H1 (cell line): ENCODE measurements around the gene EPB41L4A. TPM values are rescaled to one million over a fixed set of nuclear protein-coding genes. Genes with fewer than 3 reads are reported as not detected.

Experiments used
- CTCF ChIA-PET: fragments of 300-600 bp; sonication (Branson Sonifier 250); formaldehyde crosslinking; loops from one replicate; lab custom pipeline; 2021; ENCODE audit not compliant: partially characterized antibody; lab: Charles Lee
- POLR2A ChIA-PET: fragments of 300-600 bp; sonication (Branson Sonifier 250); formaldehyde crosslinking; loops from one replicate; lab custom pipeline; 2021; ENCODE audit warnings: inconsistent platforms; ENCODE audit not compliant: partially characterized antibody; lab: Charles Lee
- DNase-seq, 2 experiments: peaks; one replicate each; pipeline versions ENCODE4 v3.0.0 to v3.0.0-alpha.2; 2010 to 2022; ENCODE audit warnings: low spot score in 2 of 2, low read depth in 1 of 2, mixed read lengths in 1 of 2
- FAIRE-seq: peaks from 2 replicates; lab custom pipeline; 2011; peaks lifted over from hg19 to GRCh38; lab: Jason Lieb, UNC
- H2AFZ ChIP-seq: 2 replicates; pipeline ENCODE4 v1.8.1; 2012; ENCODE audit warnings: low read length, inconsistent platforms
- H2AK5ac ChIP-seq: 2 replicates; pipeline ENCODE4 v1.6.1; 2013; ENCODE audit warnings: low read depth, low read length
- H2BK120ac ChIP-seq: replicated peaks from 2 replicates; pipeline ENCODE3; 2013; ENCODE audit warnings: low read depth, low read length, inconsistent platforms
- H2BK12ac ChIP-seq: 2 replicates; pipeline ENCODE4 v1.6.1; 2013; ENCODE audit warnings: low read depth, low read length
- H2BK15ac ChIP-seq: 2 replicates; pipeline ENCODE4 v1.6.1; 2013; ENCODE audit warnings: low read length
- H2BK20ac ChIP-seq: 2 replicates; pipeline ENCODE4 v1.6.1; 2013; ENCODE audit warnings: low read length
- H2BK5ac ChIP-seq: 2 replicates; pipeline ENCODE4 v1.6.1; 2013; ENCODE audit warnings: low read depth, low read length
- H3K14ac ChIP-seq: 2 replicates; pipeline ENCODE4 v1.6.1; 2013; ENCODE audit warnings: inconsistent platforms; ENCODE audit not compliant: insufficient read length
- H3K18ac ChIP-seq: 2 replicates; pipeline ENCODE4 v1.6.1; 2013; ENCODE audit warnings: low read length; ENCODE audit errors: extremely low read depth
- H3K23ac ChIP-seq: 2 replicates; pipeline ENCODE4 v1.6.1; 2013; ENCODE audit warnings: inconsistent platforms; ENCODE audit not compliant: insufficient read length
- H3K23me2 ChIP-seq: 2 replicates; pipeline ENCODE4 v1.6.1; 2013; ENCODE audit warnings: low read depth, low read length
- H3K27ac ChIP-seq: 2 replicates; pipeline ENCODE4 v1.6.1; 2011; ENCODE audit warnings: low read depth, low read length, inconsistent platforms
- H3K27me3 ChIP-seq, 4 experiments: replicated peaks in 1 of 4; 1 replicate in 1 of 4; 2 replicates in 3 of 4; pipeline versions ENCODE4 v1.6.1 to v1.8.1; 2011 to 2013; ENCODE audit warnings: low read length in 3 of 4, mild to moderate bottlenecking in 3 of 4, inconsistent platforms in 2 of 4, mixed read lengths in 2 of 4, moderate library complexity in 1 of 4; ENCODE audit not compliant: control insufficient read depth in 3 of 4, insufficient read depth in 3 of 4; ENCODE audit errors: extremely low read depth in 1 of 4
- H3K36me3 ChIP-seq, 4 experiments: 2 replicates each; pipeline versions ENCODE4 v1.6.1 to v1.8.1; 2011 to 2013; ENCODE audit warnings: mild to moderate bottlenecking in 4 of 4, low read length in 3 of 4, moderate library complexity in 2 of 4, control low read depth in 1 of 4, inconsistent platforms in 1 of 4; ENCODE audit not compliant: insufficient read depth in 4 of 4, control insufficient read depth in 2 of 4
- H3K4ac ChIP-seq: replicated peaks from 2 replicates; pipeline ENCODE3; 2013; ENCODE audit warnings: low read length, low read depth, mixed read lengths, inconsistent platforms; ENCODE audit not compliant: insufficient read length
- H3K4me1 ChIP-seq, 4 experiments: replicated peaks in 1 of 4; 1 replicate in 1 of 4; 2 replicates in 3 of 4; pipeline versions ENCODE4 v1.6.1 to v1.8.1; 2011 to 2013; ENCODE audit warnings: low read length in 3 of 4, inconsistent platforms in 2 of 4, mixed read lengths in 1 of 4; ENCODE audit not compliant: insufficient read depth in 4 of 4, control insufficient read depth in 3 of 4
- H3K4me2 ChIP-seq, 2 experiments: 2 replicates each; pipeline versions ENCODE4 v1.6.1 to v1.8.1; 2011 to 2013; ENCODE audit warnings: low read depth in 2 of 2, low read length in 2 of 2, control low read depth in 1 of 2, inconsistent platforms in 1 of 2, mild to moderate bottlenecking in 1 of 2; ENCODE audit not compliant: insufficient read depth in 1 of 2
- H3K4me3 ChIP-seq, 4 experiments: fragments of 200-600, 300-600 bp in 1 of 4; sonication (generic), shearing (Covaris generic), sonication (Bioruptor Twin) in 1 of 4; 2 replicates each; pipeline versions ENCODE4 v1.5.1 to v1.8.1; 2011 to 2016; ENCODE audit warnings: low read length in 4 of 4, low read depth in 3 of 4, control low read depth in 2 of 4, inconsistent platforms in 2 of 4, mild to moderate bottlenecking in 2 of 4, mixed read lengths in 1 of 4, moderate library complexity in 1 of 4; ENCODE audit not compliant: insufficient read depth in 2 of 4; ENCODE audit errors: extremely low read depth in 1 of 4
- H3K56ac ChIP-seq: replicated peaks from 2 replicates; pipeline ENCODE3; 2013; ENCODE audit warnings: low read depth, mild to moderate bottlenecking, mixed read lengths, low read length, inconsistent platforms; ENCODE audit not compliant: insufficient read length
- H3K79me1 ChIP-seq: 2 replicates; pipeline ENCODE4 v1.6.1; 2013; ENCODE audit warnings: low read depth, low read length, control low read depth
- H3K79me2 ChIP-seq, 2 experiments: 2 replicates each; pipeline versions ENCODE4 v1.6.1 to v1.8.1; 2012 to 2013; ENCODE audit warnings: low read length in 2 of 2, mild to moderate bottlenecking in 2 of 2, inconsistent platforms in 1 of 2; ENCODE audit not compliant: insufficient read depth in 2 of 2, control insufficient read depth in 1 of 2
- H3K9ac ChIP-seq, 4 experiments: replicated peaks in 1 of 4; 1 replicate in 1 of 4; 2 replicates in 3 of 4; pipeline versions ENCODE4 v1.6.1 to v1.8.1; 2011 to 2013; ENCODE audit warnings: low read depth in 3 of 4, low read length in 3 of 4, control low read depth in 2 of 4, mild to moderate bottlenecking in 2 of 4, moderate library complexity in 2 of 4, inconsistent platforms in 1 of 4; ENCODE audit errors: extremely low read depth in 1 of 4
- H3K9me3 ChIP-seq, 2 experiments: 2 replicates each; pipeline versions ENCODE4 v1.6.1 to v1.8.1; 2012 to 2013; ENCODE audit warnings: mild to moderate bottlenecking in 2 of 2, moderate library complexity in 2 of 2, control low read depth in 1 of 2, inconsistent platforms in 1 of 2, low read depth in 1 of 2, low read length in 1 of 2, mixed read lengths in 1 of 2; ENCODE audit not compliant: insufficient read depth in 2 of 2
- H4K20me1 ChIP-seq, 2 experiments: replicated peaks in 1 of 2; 2 replicates each; pipeline versions ENCODE3 to v1.8.1; 2011 to 2013; ENCODE audit warnings: inconsistent platforms in 2 of 2, low read length in 2 of 2, mild to moderate bottlenecking in 1 of 2; ENCODE audit not compliant: insufficient read depth in 2 of 2, control insufficient read depth in 1 of 2
- H4K5ac ChIP-seq: 2 replicates; pipeline ENCODE4 v1.6.1; 2013; ENCODE audit warnings: low read length, low read depth, mixed read lengths, inconsistent platforms; ENCODE audit not compliant: insufficient read length
- H4K8ac ChIP-seq: 2 replicates; pipeline ENCODE4 v1.8.0; 2013; ENCODE audit warnings: mild to moderate bottlenecking, moderate library complexity, low read length, inconsistent platforms; ENCODE audit not compliant: insufficient read depth; ENCODE audit errors: extremely low read depth
- H4K91ac ChIP-seq: replicated peaks from 2 replicates; pipeline ENCODE3; 2013; ENCODE audit warnings: low read length, mixed read lengths, inconsistent platforms; ENCODE audit not compliant: insufficient read length
- BACH1 ChIP-seq: IDR thresholded peaks from 2 replicates; pipeline ENCODE4 v1.6.1; 2012; ENCODE audit warnings: low read length, improper control_type of control experiment
- CREB1 ChIP-seq: IDR thresholded peaks from 2 replicates; pipeline ENCODE4 v1.6.1; 2012; ENCODE audit warnings: inconsistent platforms
- CTBP2 ChIP-seq: IDR thresholded peaks from 2 replicates; pipeline ENCODE4 v1.7.0; 2011; ENCODE audit warnings: borderline replicate concordance, mild to moderate bottlenecking, moderate library complexity, mixed read lengths, low read length; ENCODE audit not compliant: insufficient read depth, insufficient read length
- EP300 ChIP-seq, 2 experiments: IDR thresholded peaks; 1 replicate in 1 of 2; 2 replicates in 1 of 2; pipeline ENCODE4 v1.6.1; 2011 to 2012; ENCODE audit warnings: low read depth in 2 of 2, low read length in 2 of 2, mild to moderate bottlenecking in 2 of 2, borderline replicate concordance in 1 of 2, inconsistent platforms in 1 of 2, moderate library complexity in 1 of 2
- HDAC2 ChIP-seq, 2 experiments: fragments of 300-600 bp in 1 of 2; sonication (generic) in 1 of 2; IDR thresholded peaks; 2 replicates each; pipeline ENCODE4 v1.6.1; 2011 to 2012; ENCODE audit warnings: low read depth in 2 of 2, low read length in 2 of 2, mild to moderate bottlenecking in 2 of 2, moderate library complexity in 2 of 2, borderline replicate concordance in 1 of 2, inconsistent platforms in 1 of 2
- MAFK ChIP-seq: IDR thresholded peaks from 2 replicates; pipeline ENCODE4 v1.6.1; 2012; ENCODE audit warnings: low read depth, mild to moderate bottlenecking, improper control_type of control experiment, low read length
- NRF1 ChIP-seq: IDR thresholded peaks from 2 replicates; pipeline ENCODE4 v1.6.1; 2011; ENCODE audit warnings: mild to moderate bottlenecking, low read depth, low read length, improper control_type of control experiment
- PHF8 ChIP-seq: fragments of 200-600 bp; sonication (generic); conservative IDR thresholded peaks from 2 replicates; pipeline ENCODE4 v1.7.1; 2012; ENCODE audit warnings: low read depth, mild to moderate bottlenecking, inconsistent platforms, low read length, moderate library complexity
- RAD21 ChIP-seq, 2 experiments: IDR thresholded peaks in 1 of 2; conservative IDR thresholded peaks in 1 of 2; 2 replicates each; pipeline ENCODE4 v1.6.1; 2011; ENCODE audit warnings: low read depth in 2 of 2, low read length in 2 of 2, improper control_type of control experiment in 1 of 2, inconsistent platforms in 1 of 2, mild to moderate bottlenecking in 1 of 2, moderate library complexity in 1 of 2
- SIRT6 ChIP-seq: IDR thresholded peaks from one replicate; pipeline ENCODE4 v1.7.1; 2012; ENCODE audit warnings: low read length, inconsistent platforms
- SP2 ChIP-seq: IDR thresholded peaks from 2 replicates; pipeline ENCODE4 v1.6.1; 2012; ENCODE audit warnings: mild to moderate bottlenecking, low read length, inconsistent platforms
- TAF7 ChIP-seq: optimal IDR thresholded peaks from 2 replicates; pipeline ENCODE3; 2011; ENCODE audit warnings: low read depth, mild to moderate bottlenecking, inconsistent platforms, low read length, moderate library complexity, borderline replicate concordance
- TBP ChIP-seq: IDR thresholded peaks from 2 replicates; pipeline ENCODE4 v1.6.1; 2011; ENCODE audit warnings: low read depth, low read length, improper control_type of control experiment
- WGBS, 2 experiments: shearing (Covaris generic) in 1 of 2; methylation state at CpG; one replicate each; pipeline versions ENCODE4 v1.1.6 to v1.1.7; 2013 to 2015; ENCODE audit warnings: low lambda C conversion rate in 2 of 2, mixed read lengths in 2 of 2, inconsistent platforms in 1 of 2, low coverage in 1 of 2, missing lambda C conversion rate in 1 of 2; ENCODE audit not compliant: insufficient replicate concordance in 2 of 2, insufficient coverage in 1 of 2, insufficient read length in 1 of 2; ENCODE audit errors: extremely low coverage in 1 of 2, missing lambda C conversion rate in 1 of 2; 5-methylcytosine and 5-hydroxymethylcytosine counted together
- polyA plus RNA-seq, 7 experiments: library from polyadenylated mRNA; depleted of rRNA in 3 of 7; stranded (reverse) in 5 of 7; unstranded in 2 of 7; fragments of >200 nt in 5 of 7; fragments of 200-250 nt in 2 of 7; gene quantifications; 1 replicate in 5 of 7; 2 replicates in 1 of 7; 4 replicates in 1 of 7; pipeline versions ENCODE4 v1.2.1 to v1.2.3, GENCODE V29; 2011 to 2013; ENCODE audit warnings: missing spikeins in 2 of 7, mixed read lengths in 2 of 7
- total RNA-seq: library from RNA; stranded (reverse); fragmentation: NEBNext Ultra II Directional; extraction: Animal tissue kit (Norgen Biotek cat#: 25700); gene quantifications from 2 replicates; pipeline ENCODE4 v1.2.1, GENCODE V29; 2021

EPB41L4A gene
- total and polyA plus RNA-seq, 2 of the 8 experiments (the other 6 are each of a cell fraction or from before 2014, with no cell fraction given), result 1.6 to 4.6 TPM

DNA sequence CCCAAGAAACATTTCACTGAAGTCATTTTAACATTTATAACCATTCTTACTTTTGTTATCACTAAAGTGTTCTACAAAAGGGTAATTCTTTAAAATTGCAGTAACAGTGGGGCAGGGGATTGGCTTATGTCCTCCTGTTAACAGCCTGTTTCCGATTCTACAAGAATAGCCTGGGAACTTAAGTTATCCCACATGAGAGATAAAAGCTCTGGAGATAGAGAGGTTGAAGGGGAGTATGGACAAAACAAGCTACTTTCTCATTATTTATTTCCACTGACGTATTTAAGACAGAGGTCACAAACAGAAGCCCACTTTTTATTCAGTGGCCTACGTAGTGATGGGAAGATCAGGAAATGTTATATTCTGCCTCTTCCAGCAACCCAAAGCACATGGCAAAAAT, 98.7 kb downstream of the EPB41L4A start:
- Histone ChIP-seq H3K56ac (no peak overlapping the region), H3K14ac (no peak overlapping the region), H3K36me3 (no peaks in the 10 kb centered on the region; a peak in 1 of 8 replicates), H3K4me1 (peaks cover 0 to 4% (median 2%) of the 10 kb centered on the region in 4 experiments; a peak in 2 of 7 replicates), H3K79me2 (no peaks in the 10 kb centered on the region), H3K4me3 (no peak overlapping the region), H3K9ac (no peak overlapping the region), H3K27me3 (no peaks in the 10 kb centered on the region), H2BK5ac (no peak overlapping the region), H3K4ac (no peak overlapping the region), H4K5ac (no peak overlapping the region), H2BK12ac (no peak overlapping the region), H3K4me2 (no peak overlapping the region), H2BK20ac (no peak overlapping the region), H3K18ac (no peak overlapping the region), H3K23me2 (peaks cover 1% of the 10 kb centered on the region; the same call in 1 of the 2 replicates), H3K9me3 (no peaks in the 10 kb centered on the region), H4K8ac (no peak overlapping the region), H4K20me1 (no peaks in the 10 kb centered on the region), H4K91ac (no peak overlapping the region), H2BK15ac (no peak overlapping the region), H3K79me1 (no peaks in the 10 kb centered on the region), H2AFZ (no peak overlapping the region), H3K27ac (no peak overlapping the region), H2BK120ac (no peak overlapping the region), H3K23ac (no peak overlapping the region), H2AK5ac (no peak overlapping the region)
- FAIRE-seq, result no peak
- no peak for DNase-seq
- ChIA-PET CTCF (interaction anchor here (0.9 to 3.0 kb wide), 3 partner anchors 9 to 172 kb away, joined by 3 to 9 read pairs (median 6); no protein-coding TSS in a partner anchor), POLR2A (interaction anchor here (0.7 kb wide), 1 partner anchor 10 kb away, joined by 3 read pairs; no protein-coding TSS in a partner anchor)
- 88% methylated on average over 3 of the region's 3 CpGs; no CpG with 5 or more reads in 1 of the 2 experiments for WGBS, 2 experiments
- TF ChIP-seq CREB1, result no peak
- no peak for TF ChIP-seq EP300 (IDR thresholded peaks at IDR 0.05; ENCODE audit: borderline replicate concordance in 1 of 2, low read depth in 2 of 2, low read length in 2 of 2)
- no peak for TF ChIP-seq CTBP2
- TF ChIP-seq TBP, result no peak
- TF ChIP-seq SIRT6, result no peak
- no peak for TF ChIP-seq MAFK
- TF ChIP-seq SP2, result no peak
- no peak for TF ChIP-seq RAD21 (IDR thresholded peaks at IDR 0.05 in 1 of 2, conservative IDR thresholded peaks at IDR 0.05 in 1 of 2; ENCODE audit: low read depth in 2 of 2, low read length in 2 of 2)
- TF ChIP-seq TAF7, result no peak
- no peak for TF ChIP-seq PHF8
- TF ChIP-seq NRF1, result no peak
- no peak for TF ChIP-seq HDAC2 (IDR thresholded peaks at IDR 0.05; ENCODE audit: borderline replicate concordance in 1 of 2, low read depth in 2 of 2, low read length in 2 of 2)
- no peak for TF ChIP-seq BACH1
